CD4-positive, alpha-beta T cell treated with Interleukin-15 for 4 hours (primary cell): ENCODE data around the gene GLIS1.

Source experiments
- DNase-seq: peaks from one replicate; pipeline ENCODE4 v3.0.0-alpha.2; 2020; ENCODE audit warnings: low spot score

The GLIS1 gene

GRCh38 chr1:53678938-53679825, 59.8 kb downstream of the GLIS1 start:
- DNase-seq: no peak

GRCh38 chr1:53678507-53678906, 60.5 kb downstream of the GLIS1 start:
- no peak for DNase-seq

- no peak for DNase-seq
Measured at GRCh38 chr1:53678046-53678445, 60.9 kb downstream of the GLIS1 start.

DNA sequence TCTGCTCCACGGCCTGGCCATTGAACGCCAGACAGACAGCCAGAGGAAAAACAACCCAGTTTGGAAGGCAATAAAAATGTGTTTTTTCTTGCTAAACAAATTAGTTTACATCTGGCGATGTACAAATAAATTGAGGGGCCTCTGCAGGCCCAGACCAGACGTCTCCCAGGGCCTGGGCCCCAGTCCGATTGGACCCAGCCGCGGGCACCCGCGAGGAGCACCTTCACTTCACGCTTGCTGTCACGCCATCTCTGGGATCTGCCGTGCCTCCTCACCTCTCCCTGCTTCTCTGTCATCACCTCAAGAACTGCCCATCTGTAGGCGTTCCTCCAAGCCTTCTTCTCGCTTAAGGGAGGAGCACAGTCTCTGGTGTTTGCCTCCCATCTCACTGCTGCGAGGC, 61.5 kb downstream of the GLIS1 start:
- DNase-seq: no peak

DNA sequence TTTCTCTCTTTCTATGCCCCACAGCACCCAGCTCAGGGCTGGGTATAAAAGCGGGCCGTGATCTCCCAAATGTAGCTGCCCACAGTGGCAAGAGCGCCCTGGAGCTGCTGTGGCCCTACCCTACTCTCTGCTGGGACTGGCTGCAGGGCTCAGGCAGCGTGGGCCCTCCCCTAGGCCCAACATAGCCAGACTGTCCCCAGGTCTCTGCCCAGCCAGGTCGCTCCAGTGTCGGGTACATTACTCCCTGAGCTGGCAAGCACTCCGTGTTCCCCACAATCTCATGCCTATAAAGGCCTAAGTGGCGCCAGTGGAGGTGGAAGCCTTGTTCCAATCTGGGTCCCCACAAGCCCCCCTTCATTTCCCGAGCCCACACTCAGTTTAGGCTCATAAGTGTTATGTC, 66.2 kb downstream of the GLIS1 start:
- DNase-seq: no peak

DNA sequence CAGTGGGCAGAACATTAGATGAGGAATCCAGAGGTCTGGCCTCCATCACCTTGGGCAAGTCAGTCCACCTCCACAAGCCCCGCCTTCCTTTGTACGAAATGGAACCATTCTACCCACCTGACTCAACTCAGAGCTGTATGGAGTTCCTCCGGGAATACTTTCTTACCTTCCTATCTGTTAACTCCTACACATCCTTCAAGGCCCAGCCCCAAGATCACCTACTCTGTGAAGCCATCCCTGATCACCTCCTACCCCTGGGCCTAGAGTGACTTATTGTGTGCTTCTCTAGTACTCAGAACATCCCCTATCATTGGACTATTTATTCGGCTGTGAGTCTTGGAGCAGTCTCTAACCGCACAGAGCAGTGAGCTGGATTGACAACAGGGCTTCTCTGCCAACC, 66.7 kb downstream of the GLIS1 start:
- DNase-seq: no peak

DNA sequence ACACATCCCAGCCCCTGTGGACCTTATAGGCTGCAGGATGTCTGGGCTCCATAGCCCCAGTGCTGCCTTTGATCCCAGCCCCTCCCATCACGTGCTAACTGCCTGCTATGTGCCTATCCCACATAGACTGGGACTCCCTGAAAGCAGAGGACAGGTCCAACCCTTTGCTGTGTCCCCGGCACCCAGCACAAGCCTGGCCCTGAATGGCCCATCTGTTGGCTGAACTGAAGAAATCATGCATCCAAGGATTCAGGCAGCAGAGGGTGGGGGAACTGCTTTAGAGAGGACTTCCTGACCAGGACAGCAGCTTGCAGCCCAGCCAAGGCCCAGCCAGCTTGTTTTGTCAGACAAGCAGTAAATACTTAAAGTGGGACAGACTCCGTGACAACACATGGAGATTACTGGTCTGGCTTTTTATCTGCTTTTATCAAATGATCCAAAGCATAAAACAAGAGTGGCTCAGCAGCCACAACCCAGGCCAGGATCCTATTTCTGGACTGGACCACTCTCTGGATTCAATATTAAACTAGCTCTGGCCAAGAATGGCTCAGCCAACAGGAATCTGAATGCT, 69.3 kb downstream of the GLIS1 start:
- no peak for DNase-seq

DNA sequence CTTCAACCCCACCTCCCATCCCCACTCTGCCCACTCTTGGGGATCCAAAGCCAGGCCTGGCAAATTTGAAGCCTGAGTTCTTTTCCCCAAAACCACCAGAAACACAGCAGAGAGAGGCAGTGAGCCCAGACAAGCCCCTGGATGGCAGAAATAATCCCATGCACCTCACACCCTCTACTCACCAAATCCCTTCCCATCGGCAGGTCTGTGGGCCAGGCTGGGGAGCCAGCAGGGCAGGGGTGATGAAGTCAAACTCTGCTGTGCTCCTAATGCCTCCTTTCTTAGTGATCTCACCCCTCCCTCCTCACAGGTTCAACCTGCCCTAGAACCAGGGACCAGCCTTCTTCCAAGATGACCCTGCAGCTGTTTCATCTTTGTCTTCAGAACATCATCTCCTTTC, 72.4 kb downstream of the GLIS1 start:
- no peak for DNase-seq

GRCh38 chr1:53665996-53666395, 73.0 kb downstream of the GLIS1 start:
- no peak for DNase-seq

DNA sequence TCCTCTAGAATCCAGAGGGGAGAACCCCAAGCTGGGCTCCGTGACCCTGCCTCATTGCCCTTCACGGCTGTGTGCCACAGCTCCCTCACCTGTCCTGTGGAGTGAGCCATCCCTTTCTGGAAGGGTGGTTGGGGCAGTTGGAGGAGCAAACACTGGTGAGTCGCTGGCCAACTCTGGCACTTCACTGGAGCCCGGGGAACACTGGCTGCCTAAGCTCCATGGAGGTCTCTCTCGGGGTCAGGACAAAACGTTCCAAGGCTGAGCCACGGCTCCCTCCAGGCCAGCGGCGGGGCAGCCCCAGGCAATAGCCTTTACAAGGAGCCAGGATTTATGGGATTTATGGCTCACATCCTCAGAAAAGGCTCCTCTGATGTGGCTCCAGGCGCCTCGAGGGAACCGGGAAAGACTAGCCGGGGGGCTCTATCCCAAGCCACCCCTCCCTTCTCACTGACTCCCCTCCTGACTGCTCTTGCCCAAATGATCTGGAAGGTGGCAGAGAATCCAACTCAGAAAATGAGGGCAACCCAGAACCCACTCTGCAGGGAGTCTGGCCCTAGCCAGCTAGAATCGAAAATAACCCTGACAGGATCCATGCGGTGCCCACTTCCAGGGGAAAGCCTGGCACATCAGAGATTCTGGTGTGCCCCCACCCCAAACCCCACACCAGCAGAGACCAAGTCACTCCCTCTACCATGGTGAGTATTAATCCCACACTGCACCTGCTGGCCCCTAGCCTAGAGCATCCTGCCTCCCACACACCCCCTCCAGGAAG, 75.2 kb downstream of the GLIS1 start:
- DNase-seq: no peak

DNA sequence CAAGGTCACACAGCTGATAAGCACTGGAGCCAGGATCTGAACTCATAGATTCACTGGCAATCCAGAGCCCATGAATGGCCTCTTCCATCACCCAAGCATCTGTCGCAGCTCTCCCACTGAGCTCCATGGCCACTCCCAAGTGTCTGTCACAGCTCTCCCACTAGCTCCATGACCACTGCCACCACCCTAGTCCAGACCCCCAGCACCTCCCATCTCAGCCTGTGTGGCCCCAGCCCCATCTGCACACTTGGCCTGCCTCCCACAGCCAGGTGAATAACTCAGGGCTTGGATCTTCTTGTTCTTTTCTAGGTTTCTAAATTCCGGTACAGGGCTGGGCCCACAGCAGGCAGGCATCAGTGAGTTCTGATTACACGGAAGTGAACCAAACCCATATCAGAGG, 76.0 kb downstream of the GLIS1 start:
- no peak for DNase-seq

- DNase-seq: no peak
Measured at GRCh38 chr1:53662169-53662568, 76.8 kb downstream of the GLIS1 start.

DNA sequence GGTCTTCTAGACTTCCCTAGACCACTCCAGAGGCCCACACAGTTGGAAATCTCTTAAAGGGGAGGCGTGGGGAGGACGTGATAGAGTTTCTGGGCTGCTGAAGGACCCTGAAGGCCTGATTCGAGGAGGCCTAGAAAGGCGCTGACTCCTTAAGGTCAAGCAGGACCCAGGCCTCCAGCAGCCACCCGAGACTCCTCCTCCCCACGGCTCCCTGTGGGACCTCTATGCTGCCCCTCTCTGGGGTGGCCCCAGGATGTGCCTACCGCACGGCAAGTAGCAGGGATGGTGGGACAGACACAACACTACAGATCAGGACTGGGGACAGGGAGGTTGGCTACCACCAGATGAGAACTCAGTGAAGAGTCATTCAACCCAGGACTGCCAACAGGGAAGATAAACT, 77.5 kb downstream of the GLIS1 start:
- no peak for DNase-seq

DNA sequence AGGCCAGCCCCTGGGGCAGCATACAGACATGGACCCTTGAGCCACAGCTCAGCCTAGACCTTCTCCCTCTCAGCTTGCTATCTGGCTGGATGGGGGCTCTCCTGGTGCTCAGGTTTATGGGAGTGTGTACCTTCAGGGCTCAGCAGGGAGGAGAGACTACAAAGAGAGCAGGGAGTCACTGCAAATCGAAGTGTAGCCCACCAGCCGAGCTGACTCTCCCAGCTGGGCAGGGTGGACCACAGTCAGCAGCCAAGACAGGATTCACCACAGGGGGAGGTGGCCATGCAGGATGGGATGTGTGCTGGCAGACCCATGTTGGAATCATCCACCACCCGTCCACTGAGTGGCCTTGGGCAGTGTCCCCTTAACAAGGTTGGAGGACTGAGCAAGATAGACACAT, 78.3 kb downstream of the GLIS1 start:
- no peak for DNase-seq

- DNase-seq: no peak
Measured at GRCh38 chr1:53659436-53659835, 79.5 kb downstream of the GLIS1 start.

- no peak for DNase-seq
Measured at GRCh38 chr1:53658489-53659230, 80.3 kb downstream of the GLIS1 start.

- no peak for DNase-seq
Measured at GRCh38 chr1:53657891-53658396, 81.0 kb downstream of the GLIS1 start.

GRCh38 chr1:53657531-53657805, 81.5 kb downstream of the GLIS1 start:
- no peak for DNase-seq

DNA sequence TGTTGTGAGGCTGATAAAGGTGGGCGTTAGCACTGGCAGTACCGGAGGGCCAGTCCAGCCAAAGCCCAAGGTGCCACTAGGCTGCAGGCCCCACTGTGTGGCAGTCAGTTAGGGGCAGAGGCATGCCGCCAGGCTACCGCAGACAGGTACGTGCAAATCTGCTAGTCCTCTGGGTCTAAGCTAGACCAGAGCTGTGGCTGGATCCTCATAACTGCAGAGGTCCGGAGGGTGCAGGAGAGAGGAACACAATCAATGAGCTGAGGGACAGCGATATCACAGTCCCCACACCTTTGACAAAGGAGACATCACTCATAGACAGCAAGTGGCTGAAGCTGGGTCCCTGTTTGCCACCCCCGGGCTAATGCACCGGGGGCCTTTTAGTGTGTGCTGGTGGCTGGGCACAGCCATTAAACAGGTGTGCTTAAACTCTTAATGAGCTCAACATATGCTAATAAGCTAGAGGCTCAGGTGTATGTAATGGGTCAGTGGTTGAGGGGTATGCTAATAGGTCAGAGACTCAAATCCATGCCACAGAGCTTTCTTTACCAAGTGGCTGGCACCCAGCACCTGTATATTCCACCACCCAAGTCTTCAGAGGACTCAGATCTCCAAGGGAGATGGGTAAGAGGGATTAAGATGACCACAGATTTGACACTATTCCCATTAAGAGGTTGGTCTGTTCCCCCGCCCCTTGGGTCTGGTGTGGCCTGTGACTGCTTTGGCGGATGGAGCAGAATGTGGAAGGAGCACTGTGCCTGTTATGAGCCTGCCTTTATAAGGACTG, 82.0 kb downstream of the GLIS1 start:
- no peak for DNase-seq

GRCh38 chr1:53655931-53656746, 82.8 kb downstream of the GLIS1 start:
- DNase-seq: no peak
